Activated T-helper 1 cell treated with anti-CD3 and anti-CD28 coated beads, Interleukin-12 subunit alpha, Interleukin-12 subunit beta, Interleukin-2, Interleukin-4 antibody, amounts not matched to agents 30 ng/mL and 10 ng/mL and 1 ng/mL, durations not matched to agents 14 hours and 24 hours and 36 hours (primary cell): ENCODE results near the gene RBM39. TPM values are rescaled to one million over a fixed set of nuclear protein-coding genes. Genes with fewer than 3 reads are reported as not detected.
"Not testable (repeated sequence)": the region's sequence is repeated elsewhere in the genome, so short reads cannot be mapped to it uniquely, and the experiment has no call there.

ENCODE experiments used
- DNase-seq: peaks from one replicate; pipeline ENCODE4 v3.0.0; 2021; ENCODE audit warnings: low spot score
- H3K27ac Mint-ChIP-seq: one replicate; pipeline ENCODE4 v1.8.0; 2021; ENCODE audit warnings: mild to moderate bottlenecking, mixed read lengths
- H3K27me3 Mint-ChIP-seq: one replicate; pipeline ENCODE4 v1.8.0; 2022; ENCODE audit warnings: mild to moderate bottlenecking, moderate library complexity, mixed read lengths; ENCODE audit not compliant: insufficient read depth
- H3K36me3 Mint-ChIP-seq: one replicate; pipeline ENCODE4 v1.8.0; 2021; ENCODE audit warnings: low read depth, mixed read lengths
- H3K4me1 Mint-ChIP-seq: one replicate; pipeline ENCODE4 v1.8.0; 2021; ENCODE audit warnings: low read depth, mixed read lengths
- H3K4me3 Mint-ChIP-seq: one replicate; pipeline ENCODE4 v1.8.0; 2021; ENCODE audit warnings: mild to moderate bottlenecking, moderate library complexity, mixed read lengths
- H3K9me3 Mint-ChIP-seq: one replicate; pipeline ENCODE4 v1.8.0; 2021; ENCODE audit warnings: mixed read lengths
- intact Hi-C: fragments of 100-400 bp; cut with micrococcal nuclease; formaldehyde crosslinking; loops from one replicate; pipeline ENCODE4 v1.15.1; 2024
- total RNA-seq: library from RNA; stranded (reverse); gene quantifications from 2 replicates; pipeline ENCODE4 v1.2.3, GENCODE V29; 2022

The RBM39 gene
- total RNA-seq, 1 donor from 2014 or later = 349 TPM

GRCh38 chr20:35730583-35731468, 11.2 kb downstream of the RBM39 start:
- H3K27ac Mint-ChIP-seq = no peak overlapping the region
- H3K36me3 Mint-ChIP-seq = peaks cover 51% of the 10 kb centered on the region
- no peaks in the 10 kb centered on the region for H3K9me3 Mint-ChIP-seq
- no peak for DNase-seq
- intact Hi-C loops = no loop called here
- peaks cover 40% of the 10 kb centered on the region for H3K4me1 Mint-ChIP-seq
- H3K4me3 Mint-ChIP-seq = no peak overlapping the region
- H3K27me3 Mint-ChIP-seq = no peaks in the 10 kb centered on the region

DNA sequence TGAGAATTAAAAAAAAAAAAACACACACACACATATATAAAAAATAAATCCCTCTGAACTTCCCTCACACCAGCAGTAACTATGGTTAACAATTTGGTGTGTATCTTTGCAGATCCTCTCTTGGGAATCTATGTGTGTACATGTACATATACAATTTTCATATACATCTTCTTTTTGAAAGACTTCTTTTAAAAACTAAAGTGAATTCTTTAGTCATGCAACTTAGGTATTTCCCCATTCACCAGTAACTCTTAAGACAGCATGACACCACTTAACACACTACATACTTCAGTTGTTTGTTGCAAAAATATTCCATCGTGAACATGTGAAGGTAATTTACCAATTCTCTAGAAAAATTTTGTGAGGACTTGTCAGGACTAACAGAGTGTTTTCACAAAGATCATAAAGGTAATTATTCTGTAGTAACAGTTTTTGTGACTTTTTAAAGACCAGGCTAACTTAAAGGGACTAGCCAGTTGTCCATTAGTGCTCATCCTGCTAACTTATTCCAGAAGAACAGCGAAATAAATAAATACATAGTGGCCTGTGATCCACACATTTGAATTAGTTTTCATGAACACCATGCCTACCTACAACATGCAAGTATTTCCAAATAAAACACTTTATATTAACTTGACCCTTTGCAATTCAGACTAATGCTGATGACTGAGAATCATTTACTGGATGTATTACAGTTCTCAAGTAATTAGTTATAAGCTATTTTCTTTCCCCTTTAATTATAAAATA, 12.1 kb downstream of the RBM39 start:
- no peak overlapping the region for H3K27ac Mint-ChIP-seq
- H3K4me3 Mint-ChIP-seq = no peak overlapping the region
- peaks cover 35% of the 10 kb centered on the region for H3K4me1 Mint-ChIP-seq
- no peak for DNase-seq
- peaks cover 51% of the 10 kb centered on the region for H3K36me3 Mint-ChIP-seq
- no peaks in the 10 kb centered on the region for H3K27me3 Mint-ChIP-seq
- no peaks in the 10 kb centered on the region for H3K9me3 Mint-ChIP-seq
- intact Hi-C loops = no loop called here

DNA sequence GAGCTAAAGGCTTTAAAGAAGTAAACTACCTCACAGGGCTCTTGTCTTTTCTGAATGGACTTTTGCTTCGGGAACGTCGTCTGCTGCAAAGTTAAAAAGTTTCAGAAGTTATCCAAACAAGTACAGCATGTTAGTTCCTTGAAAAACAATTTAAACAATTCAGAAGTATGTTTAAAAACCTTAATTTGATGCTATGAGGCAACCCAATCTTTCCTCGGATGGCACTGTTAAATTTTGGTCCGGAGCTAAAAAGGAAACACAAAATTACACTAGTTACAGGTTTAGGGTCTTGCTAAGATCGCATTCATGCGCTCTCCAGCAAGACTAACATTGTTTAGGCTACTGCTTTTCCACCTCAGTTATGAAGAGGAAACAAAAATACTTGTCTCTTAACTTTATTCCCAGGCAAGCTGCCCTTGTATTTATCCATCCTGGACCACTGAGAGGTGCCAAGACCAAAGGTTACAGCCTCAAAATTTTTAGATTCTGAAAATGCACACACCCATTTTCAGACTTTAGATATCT, 12.7 kb downstream of the RBM39 start:
- intact Hi-C loops = no loop called here
- DNase-seq = no peak
- H3K4me1 Mint-ChIP-seq = peaks cover 29% of the 10 kb centered on the region
- no peak overlapping the region for H3K4me3 Mint-ChIP-seq
- H3K27ac Mint-ChIP-seq = no peak overlapping the region
- peaks cover 52% of the 10 kb centered on the region for H3K36me3 Mint-ChIP-seq
- H3K27me3 Mint-ChIP-seq = no peaks in the 10 kb centered on the region
- H3K9me3 Mint-ChIP-seq = no peaks in the 10 kb centered on the region

- H3K27ac Mint-ChIP-seq = no peak overlapping the region
- no peak overlapping the region for H3K4me3 Mint-ChIP-seq
- intact Hi-C loops = loop anchor here (1.0 kb wide), 1 partner anchor 8 kb away; no protein-coding TSS in a partner anchor
- peaks cover 44% of the 10 kb centered on the region for H3K36me3 Mint-ChIP-seq
- H3K4me1 Mint-ChIP-seq = peaks cover 18% of the 10 kb centered on the region
- DNase-seq = no peak
- no peaks in the 10 kb centered on the region for H3K27me3 Mint-ChIP-seq
- no peaks in the 10 kb centered on the region for H3K9me3 Mint-ChIP-seq
Observed at GRCh38 chr20:35726842-35727711, 15.0 kb downstream of the RBM39 start.

DNA sequence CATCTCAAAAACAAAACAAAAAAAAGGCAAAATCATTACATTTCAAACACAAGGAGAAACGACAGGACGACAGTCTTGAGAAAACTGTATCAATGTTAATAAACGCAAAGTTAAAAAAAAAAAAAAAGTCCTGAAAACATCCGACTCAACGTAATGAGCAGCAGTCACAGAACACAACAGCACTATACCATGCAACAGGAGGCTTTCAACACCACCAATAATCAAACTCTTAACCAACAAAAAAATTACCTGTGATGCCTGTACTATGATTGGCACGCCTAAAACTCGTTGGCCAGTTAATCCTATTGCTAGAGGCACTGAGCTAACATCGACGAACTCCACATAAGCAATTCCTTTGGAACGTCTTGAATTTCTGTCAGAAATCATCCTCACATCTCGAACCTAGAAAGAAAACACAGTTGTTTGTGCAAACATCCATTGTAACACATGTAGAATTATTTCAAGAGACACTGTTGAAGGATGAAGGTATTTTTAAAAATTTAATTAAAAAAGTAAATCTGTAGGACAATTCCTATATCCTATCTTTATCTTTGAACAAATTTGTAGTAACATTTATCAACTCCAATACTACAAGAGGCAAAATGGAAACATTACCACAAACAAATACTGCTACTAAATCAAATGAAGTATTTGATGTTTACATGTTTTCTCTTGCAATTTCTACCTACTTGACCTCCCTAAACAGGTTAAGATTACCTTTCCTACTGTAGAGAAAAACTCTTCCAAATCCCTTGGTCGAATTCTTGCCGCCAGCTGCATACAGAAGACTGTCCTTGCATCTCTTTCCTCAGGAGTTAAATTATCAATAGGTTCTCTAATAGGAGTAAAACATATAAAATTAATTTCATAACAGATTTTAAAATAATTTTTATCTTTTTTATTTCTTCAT, 17.5 kb downstream of the RBM39 start:
- intact Hi-C loops = loop anchor here (2.0 kb wide), 1 partner anchor 14 kb away; no protein-coding TSS in a partner anchor
- Mint-ChIP-seq H3K27ac (no peak overlapping the region), H3K27me3 (no peaks in the 10 kb centered on the region), H3K36me3 (peaks cover 43% of the 10 kb centered on the region), H3K4me3 (no peak overlapping the region), H3K4me1 (peaks cover 17% of the 10 kb centered on the region), H3K9me3 (no peaks in the 10 kb centered on the region)
- no peak for DNase-seq

DNA sequence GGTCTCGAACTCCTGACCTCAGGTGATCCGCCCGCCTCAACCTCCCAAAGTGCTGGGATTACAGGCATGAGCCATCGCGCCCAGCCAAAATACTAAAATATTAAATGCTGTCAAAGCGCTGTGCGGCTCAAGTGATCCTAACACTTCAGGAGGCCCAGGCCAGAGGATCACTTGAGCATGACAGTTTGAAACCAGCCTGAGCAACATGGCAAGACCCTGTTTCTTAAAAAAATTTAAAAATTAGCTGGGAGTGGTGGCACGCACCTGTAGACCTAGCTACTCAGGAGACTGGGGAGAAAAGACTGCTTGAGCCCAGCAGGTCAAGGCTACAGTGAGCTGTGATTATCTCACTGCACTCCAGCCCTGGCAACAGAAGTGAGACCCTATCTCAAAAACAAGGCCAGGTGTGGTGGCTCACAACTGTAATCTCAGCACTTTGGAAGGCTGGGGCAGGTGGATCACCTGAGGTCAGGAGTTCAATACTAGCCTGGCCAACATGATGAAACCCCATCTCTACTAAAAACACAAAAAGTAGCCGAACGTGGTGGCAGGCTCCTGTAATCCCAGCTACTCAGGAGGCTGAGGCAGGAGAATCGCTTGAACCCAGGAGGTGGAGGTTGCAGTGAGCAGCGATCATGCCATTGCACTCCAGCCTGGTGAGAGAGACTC, 18.3 kb downstream of the RBM39 start:
- Mint-ChIP-seq H3K4me1 (peaks cover 13% of the 10 kb centered on the region), H3K36me3 (peaks cover 42% of the 10 kb centered on the region)
- not testable (repeated sequence) for DNase-seq, H3K4me3 Mint-ChIP-seq, H3K27ac Mint-ChIP-seq, H3K9me3 Mint-ChIP-seq, H3K27me3 Mint-ChIP-seq
- intact Hi-C loops = loop anchor here (2.0 kb wide), 1 partner anchor 13 kb away; no protein-coding TSS in a partner anchor

DNA sequence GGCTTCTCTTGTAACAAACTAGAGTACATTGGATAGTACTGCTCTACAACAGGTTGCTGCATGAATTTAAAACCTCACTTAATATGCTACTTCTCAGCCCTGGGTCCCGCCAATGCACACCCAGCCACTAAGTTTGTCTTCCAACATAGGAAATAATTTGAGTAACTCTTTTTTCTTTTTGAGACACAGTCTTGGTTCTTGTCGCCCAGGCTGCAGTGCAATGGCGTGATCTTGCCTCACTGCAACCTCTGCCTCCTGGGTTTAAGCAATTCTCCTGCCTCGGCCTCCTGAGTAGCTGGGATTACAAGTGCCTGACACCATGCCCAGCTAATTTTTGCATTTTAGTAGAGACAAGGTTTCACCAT, 18.8 kb downstream of the RBM39 start:
- H3K27ac Mint-ChIP-seq, H3K4me3 Mint-ChIP-seq, H3K9me3 Mint-ChIP-seq, intact Hi-C loops, H3K27me3 Mint-ChIP-seq, DNase-seq: not testable (repeated sequence)
- Mint-ChIP-seq H3K4me1 (peaks cover 13% of the 10 kb centered on the region), H3K36me3 (peaks cover 42% of the 10 kb centered on the region)

DNA sequence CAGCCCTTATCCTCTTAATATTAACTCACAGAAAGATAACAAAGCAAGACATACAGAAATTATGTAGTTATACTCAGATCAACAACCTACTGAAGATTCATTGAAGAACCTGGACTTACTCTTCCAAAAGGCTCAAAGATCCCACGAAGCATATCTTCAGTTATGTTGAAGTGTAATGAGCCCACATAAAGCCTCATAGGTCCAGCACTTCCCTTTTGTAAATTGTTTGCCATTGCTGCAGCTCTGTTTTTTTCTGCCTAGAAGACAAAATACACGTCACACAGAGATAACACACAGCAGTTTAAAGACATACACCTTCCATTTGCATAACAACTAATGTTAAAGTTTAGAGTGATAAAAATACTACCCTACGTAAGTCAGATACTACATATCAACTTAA, 20.4 kb downstream of the RBM39 start:
- Mint-ChIP-seq H3K4me3 (no peak overlapping the region), H3K27me3 (no peaks in the 10 kb centered on the region), H3K9me3 (no peaks in the 10 kb centered on the region), H3K4me1 (peaks cover 13% of the 10 kb centered on the region), H3K27ac (peak overlapping the region; percentile 1), H3K36me3 (peaks cover 46% of the 10 kb centered on the region)
- no peak for DNase-seq
- intact Hi-C loops = loop anchor here (2.0 kb wide), 1 partner anchor 13 kb away; no protein-coding TSS in a partner anchor

GRCh38 chr20:35721219-35721618, 20.8 kb downstream of the RBM39 start:
- no peak for DNase-seq
- Mint-ChIP-seq H3K27ac (no peak overlapping the region), H3K4me1 (peaks cover 13% of the 10 kb centered on the region), H3K9me3 (no peaks in the 10 kb centered on the region), H3K27me3 (no peaks in the 10 kb centered on the region), H3K36me3 (peaks cover 44% of the 10 kb centered on the region), H3K4me3 (no peak overlapping the region)
- intact Hi-C loops = loop anchor here (2.0 kb wide), 1 partner anchor 14 kb away; no protein-coding TSS in a partner anchor

- Mint-ChIP-seq H3K27me3 (no peaks in the 10 kb centered on the region), H3K4me3 (no peak overlapping the region), H3K36me3 (peaks cover 47% of the 10 kb centered on the region), H3K9me3 (no peaks in the 10 kb centered on the region), H3K4me1 (peaks cover 17% of the 10 kb centered on the region), H3K27ac (no peak overlapping the region)
- DNase-seq = no peak
- intact Hi-C loops = loop anchor here (2.0 kb wide), 1 partner anchor 14 kb away; no protein-coding TSS in a partner anchor
Observed at GRCh38 chr20:35720165-35721123, 21.6 kb downstream of the RBM39 start.
